ENCODE data around the gene B4GALT6.

- no peak for TF ChIP-seq POLR2A (IDR thresholded peaks at IDR 0.05)
- TF ChIP-seq CTCF (IDR thresholded peaks at IDR 0.05), result no peak
Observed at GRCh38 chr18:31591113-31591512, 93.3 kb downstream of the B4GALT6 start.
